ENCODE data around the gene ASCC1.
A peak's percentile ranks its signal among the peaks of the same experiment; 100 is the strongest.
"Not testable (repeated sequence)": the region's sequence is repeated elsewhere in the genome, so short reads cannot be mapped to it uniquely, and the experiment has no call there.

Gene ASCC1, protein sequence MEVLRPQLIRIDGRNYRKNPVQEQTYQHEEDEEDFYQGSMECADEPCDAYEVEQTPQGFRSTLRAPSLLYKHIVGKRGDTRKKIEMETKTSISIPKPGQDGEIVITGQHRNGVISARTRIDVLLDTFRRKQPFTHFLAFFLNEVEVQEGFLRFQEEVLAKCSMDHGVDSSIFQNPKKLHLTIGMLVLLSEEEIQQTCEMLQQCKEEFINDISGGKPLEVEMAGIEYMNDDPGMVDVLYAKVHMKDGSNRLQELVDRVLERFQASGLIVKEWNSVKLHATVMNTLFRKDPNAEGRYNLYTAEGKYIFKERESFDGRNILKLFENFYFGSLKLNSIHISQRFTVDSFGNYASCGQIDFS

GRCh38 chr10:72215611-72216549, at the start of gene ASCC1, which contains the start of gene ANAPC16:
TSS of gene ASCC1 (minus strand) at chr10:72216276. CDS start at chr10:72213298, 2,978 bp downstream.
TSS of gene ANAPC16 (plus strand) at chr10:72216012. CDS start at chr10:72223915, 7,903 bp downstream.
- peak; percentile 78 for DNase-seq

- no peak for DNase-seq
Measured at GRCh38 chr10:72265508-72265907, 49.4 kb upstream of the ASCC1 start.

GRCh38 chr10:72264536-72264935, 48.5 kb upstream of the ASCC1 start:
- no peak for DNase-seq

DNA sequence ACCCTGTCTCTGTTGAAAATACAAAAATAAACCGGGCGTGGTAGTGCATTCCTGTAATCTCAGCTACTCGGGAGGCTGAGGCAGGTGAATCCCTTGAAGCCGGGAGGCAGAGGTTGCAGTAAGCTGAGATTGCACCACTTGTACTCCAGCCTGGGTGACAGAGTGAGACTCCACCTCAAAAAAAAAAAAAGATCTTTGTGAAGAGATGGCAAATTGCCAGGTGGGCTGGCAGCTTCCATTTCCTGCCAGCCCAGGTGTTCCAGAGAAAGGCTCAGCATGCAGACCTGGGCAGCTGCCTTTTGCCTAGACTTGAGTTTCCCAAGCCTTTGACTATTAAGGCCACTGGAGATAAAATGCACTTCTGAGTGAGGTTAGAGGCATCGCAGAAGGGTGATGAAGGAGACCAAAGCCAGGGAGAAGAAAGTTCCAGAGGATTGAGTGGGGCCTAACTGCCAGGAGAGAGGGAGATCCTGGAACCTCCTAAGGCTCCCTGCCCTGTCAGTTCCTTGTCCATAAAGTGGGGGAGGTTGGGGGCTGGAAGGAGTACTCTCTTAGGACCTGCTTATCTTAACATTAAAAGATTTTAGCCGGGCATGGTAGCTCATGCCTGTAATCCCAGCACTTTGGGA, 47.7 kb upstream of the ASCC1 start:
- DNase-seq, result no peak

- no peak for DNase-seq
Measured at GRCh38 chr10:72261784-72262404, 45.8 kb upstream of the ASCC1 start.

DNA sequence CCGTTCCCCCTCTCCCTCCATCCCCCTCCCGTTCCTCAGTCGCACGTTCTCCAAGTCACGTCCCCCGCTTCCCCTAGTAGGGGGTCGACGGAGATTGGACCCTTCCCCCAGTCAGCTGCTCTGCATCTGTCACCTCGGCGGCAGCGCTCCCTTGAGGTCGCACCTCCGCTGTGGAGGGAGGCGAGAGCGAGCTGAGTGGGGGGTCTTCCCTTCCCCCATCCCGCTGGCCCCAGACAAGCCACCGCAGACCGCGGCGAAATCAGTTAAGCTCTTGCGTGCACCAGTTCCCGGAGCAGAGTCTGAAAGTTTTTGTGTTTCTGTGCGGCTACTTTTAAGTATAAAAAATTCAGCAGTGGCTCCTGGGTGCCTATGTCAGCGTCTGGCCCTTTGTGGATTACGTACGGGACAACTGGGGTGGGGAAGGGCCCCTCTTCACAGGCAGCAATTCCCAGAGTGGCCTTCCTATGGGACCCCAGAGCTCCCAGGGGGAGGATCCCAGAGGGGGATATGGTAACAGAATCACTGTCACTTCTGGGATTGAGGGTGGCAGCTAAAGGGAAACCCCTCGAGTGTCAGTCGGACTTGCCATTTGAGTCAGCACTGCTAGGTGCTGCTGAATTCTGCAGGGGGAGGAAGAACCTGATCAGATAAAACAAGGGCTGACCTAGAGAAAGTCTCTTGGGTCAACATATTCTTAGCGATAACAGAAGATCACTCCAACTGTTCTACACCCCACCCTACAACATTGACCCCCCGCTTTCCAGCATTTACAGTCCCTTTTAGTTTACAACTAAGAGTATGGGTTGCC, 45.1 kb upstream of the ASCC1 start:
- DNase-seq, result no peak

GRCh38 chr10:72260239-72260975, 44.3 kb upstream of the ASCC1 start:
- no peak for DNase-seq

DNA sequence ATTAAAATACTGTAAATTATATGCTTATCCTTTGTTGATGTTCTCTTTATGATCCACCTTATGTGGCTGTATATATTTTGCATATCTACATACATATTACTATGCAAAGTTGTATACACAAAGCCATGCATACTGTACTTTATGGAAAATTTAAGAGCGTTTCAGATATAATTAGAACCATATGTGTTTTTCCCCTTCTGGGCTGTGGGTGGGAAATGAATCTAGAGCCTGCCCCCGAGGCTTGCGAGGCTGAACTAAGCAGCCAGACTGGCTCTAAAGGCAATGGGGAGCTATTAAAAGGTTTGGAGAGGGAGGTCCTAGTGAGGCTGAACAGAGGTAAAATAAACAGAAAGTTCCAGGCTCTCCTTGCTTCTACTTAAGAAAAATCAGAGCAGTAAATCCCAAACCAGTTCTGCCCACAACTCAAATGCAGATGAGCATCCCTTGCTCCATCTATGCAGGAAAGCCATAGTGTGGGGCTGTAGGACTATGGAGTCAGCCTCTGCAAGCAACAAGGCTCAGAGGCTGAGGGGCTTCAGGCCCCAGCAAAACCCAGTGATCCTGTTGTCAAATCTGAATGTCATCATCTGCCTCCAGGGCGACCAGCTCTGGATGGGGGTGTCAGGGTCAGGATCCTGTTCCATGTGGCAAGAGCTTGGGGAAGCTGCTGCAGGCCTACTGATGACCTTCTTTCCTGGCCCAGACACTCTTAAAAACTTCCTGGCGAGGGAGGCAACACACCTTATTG, 43.6 kb upstream of the ASCC1 start:
- no peak for DNase-seq

DNA sequence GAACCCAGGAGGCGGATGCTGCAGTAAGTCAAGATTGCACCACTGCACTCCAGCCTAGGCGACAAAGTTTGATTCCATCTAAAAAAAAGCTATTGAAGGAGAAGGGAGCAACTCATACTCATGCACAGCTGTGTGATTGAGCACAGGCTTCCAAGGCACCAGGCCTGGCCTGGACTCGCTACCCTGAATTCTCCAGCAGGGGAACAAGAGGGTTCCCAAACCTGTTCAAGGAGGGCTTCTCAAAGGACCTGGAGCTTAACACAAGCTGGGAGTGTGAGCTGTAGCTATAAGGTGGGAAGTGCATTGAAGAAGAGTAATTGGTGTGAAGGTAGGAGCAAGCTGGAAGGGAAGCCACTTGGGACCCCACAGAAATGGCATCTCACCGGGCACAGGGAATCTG, 42.5 kb upstream of the ASCC1 start:
- no peak for DNase-seq

GRCh38 chr10:72257051-72257892, 41.2 kb upstream of the ASCC1 start:
- no peak for DNase-seq

DNA sequence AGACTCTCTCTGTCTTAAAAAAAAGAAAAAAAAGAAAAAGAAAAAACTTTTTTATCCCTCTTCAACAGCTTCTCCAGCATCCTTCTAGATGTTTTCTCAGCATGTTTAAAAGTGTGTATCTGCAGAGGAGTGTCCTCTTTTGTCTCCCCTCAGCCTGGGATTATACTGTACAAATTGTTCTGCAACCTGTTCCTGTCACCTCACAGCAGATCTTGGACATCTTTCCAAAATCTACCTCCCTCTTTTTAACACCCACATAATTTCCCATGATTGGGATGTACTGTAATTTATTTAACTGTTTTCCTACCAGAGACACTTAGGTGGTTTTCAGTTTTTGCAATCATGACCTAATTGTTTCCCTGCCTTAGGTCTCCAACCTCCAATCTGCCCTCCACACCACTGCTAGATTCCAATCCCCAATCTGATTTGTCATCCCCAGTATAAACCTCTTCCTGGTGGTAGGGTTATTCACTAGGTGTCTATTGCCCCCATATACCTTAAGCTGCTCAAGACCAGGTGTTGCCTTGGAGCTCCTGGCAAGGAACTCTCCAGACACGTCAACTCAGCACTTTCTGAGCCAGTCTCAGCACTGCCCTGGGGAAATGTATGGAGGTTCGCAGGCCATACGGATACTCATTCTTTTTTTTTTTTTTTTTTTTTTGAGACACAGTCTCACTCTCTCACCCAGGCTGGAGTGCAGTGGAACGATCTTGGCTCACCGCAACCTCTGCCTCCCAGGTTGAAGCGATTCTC, 40.1 kb upstream of the ASCC1 start:
- no peak for DNase-seq

DNA sequence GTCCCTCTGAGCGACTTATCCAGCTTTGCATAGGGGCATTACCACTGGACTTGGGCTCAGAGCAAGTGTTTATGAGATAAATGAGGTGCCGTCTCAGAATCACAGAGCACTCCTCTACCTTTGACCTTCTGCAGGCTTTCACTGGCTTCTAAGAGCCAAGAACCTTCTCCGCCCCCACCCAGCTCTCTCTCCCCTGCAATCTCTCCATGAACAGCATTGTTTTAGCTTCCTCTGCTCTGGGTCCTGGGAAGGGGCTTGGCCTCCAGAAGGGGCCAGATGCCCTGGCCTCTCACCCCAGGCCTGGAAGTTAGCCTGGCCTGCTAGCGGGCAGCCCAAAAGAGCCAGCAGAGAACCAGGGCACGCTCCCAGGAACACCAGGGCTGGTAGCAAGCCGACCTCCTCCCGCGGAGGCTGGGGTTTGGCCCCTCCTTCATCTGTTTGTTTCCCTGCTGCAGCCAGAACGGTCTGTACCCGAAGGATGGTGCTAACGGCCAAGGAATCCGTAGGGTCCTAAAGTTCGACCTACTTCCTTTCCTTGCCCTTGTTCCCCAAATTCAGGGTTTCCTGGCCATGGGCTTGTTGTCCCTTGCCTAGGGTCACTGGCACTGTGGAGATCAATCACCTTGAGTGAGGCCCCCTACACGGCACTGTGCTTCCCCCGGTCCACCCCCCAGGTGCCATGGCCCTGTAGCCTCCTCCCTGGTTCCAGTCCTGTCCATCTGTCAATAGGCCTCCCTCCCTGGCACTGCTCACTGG, 38.9 kb upstream of the ASCC1 start:
- peak; percentile 49 for DNase-seq

DNA sequence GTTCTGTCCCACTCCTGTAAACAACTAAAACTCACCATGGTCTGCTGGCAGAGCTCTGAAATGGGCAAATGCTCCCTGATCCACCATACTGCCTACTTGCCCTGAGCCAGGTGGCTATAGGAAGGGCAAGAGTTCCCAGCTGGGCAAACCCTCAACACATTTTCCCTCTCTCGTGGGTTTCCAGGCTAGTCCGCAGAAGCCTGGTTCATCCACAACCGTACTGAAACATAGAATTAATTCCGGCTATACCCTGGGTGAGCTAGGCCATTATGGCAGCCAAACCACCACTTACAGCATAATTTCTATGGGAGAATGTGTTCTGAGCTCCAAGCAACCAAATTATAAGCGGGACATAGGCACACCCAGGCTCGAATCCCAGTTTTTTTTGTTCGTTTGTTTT, 37.5 kb upstream of the ASCC1 start:
- DNase-seq, result no peak

GRCh38 chr10:72252972-72253371, 36.9 kb upstream of the ASCC1 start:
- DNase-seq, result no peak

GRCh38 chr10:72251635-72252034, 35.6 kb upstream of the ASCC1 start:
- no peak for DNase-seq

DNA sequence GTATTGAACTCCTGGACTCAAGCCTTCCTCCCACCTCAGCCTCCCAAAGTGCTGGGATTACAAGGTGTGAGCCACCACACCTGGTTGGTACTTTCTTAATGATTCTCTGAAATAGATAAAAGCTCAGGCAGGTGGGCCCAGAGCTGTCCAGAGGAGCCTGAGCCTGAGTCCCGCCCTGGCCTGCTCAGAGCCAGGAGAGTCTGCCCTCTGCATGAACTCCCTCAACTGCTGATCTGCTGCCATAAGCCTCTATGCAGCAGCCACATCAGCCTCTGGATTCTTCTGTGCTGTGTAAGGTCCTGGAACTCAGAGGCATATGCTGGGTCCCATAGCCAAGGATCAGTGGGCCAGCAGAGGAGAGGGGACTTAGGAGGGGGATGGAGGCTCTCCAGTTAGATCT, 34.6 kb upstream of the ASCC1 start:
- no peak for DNase-seq

GRCh38 chr10:72249176-72249862, 33.2 kb upstream of the ASCC1 start:
- DNase-seq, result not testable (repeated sequence)
